ENCODE results near the gene STAG1.
"Not testable (repeated sequence)": the region's sequence is repeated elsewhere in the genome, so short reads cannot be mapped to it uniquely, and the experiment has no call there.

The STAG1 gene

DNA sequence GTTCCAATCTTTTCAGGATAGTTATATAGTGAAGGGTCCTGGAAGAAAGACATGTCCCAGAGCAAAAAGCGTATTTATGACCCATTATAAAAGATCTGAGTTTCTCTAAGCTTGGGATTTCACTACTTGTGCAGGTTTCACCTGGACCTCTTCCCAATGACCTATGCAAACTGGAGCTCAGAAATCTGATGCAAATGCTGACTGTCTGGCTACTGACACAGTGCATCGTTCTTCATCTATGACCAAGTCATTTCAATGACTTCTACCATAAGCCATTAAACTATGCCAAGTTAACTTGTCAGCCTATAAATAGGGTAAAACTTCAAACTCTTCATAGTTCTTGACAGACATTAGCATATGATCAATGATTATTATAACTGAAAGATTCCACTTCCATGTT, 11.1 kb downstream of the STAG1 start:
- DNase-seq, result no peak

DNA sequence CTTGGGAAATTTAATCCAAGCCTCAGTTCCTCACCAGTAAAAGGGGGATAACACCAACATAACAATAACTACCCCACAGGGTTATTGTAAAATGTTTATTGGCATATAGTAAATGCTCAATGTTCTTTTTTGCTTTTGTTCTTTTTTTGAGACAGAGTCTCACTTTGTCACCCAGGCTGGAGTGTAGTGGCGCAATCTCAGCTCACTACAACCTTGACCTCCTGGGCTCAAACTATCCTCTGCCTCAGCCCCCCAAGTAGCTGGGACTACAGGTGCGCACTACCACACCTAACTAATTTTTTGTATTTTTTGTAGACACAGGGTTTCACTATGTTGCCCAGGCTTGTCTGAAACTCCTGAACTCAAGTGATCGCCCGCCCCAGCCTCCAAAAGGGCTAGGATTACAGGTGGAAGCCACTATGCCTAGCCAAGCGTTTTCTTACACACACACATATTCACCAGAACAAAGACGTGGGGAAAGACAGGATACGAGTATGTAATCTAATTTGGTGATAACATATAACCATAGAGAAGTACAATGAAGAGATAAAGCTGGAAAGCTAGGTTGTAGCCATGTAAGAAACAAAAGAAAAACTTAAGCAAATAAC, 11.7 kb downstream of the STAG1 start:
- no peak for DNase-seq

DNA sequence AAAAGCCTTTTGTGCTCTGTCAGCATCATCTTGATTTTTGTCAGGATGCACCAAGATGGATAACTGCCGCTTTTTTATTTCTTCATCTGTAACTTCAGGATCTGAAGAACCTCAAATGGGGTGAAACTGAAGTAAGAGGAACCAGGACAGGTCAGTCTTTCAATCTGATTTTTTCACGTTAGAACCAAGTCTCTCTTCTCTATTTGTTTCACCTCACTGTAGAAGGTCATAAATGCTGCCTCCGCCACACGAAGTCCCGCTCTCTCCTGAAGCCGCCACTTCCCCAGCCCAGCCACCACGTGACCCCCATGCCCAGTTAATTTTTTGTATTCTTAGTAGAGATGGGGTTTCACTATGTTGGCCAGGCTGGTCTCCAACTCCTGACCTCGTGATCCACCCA, 15.2 kb downstream of the STAG1 start:
- DNase-seq, result not testable (repeated sequence)

DNA sequence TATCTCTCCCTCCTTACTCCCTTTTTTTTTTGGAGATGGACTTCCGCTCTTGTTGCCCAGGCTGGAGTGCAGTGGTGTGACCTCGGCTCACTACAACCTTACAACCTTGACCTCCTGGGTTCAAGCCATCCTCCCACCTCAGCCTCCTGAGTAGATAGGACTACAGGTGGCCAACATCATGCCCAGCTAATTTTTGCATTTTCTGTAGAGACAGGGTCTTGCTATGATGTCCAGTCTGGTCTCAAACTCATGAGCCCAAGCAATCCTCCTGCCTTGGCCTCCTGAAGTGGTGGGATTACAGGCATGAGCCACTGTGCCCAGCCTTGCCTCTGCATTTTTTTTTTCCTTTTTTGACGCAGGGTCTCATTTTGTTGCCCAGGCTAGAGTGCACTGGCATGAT, 17.1 kb downstream of the STAG1 start:
- DNase-seq, result no peak

DNA sequence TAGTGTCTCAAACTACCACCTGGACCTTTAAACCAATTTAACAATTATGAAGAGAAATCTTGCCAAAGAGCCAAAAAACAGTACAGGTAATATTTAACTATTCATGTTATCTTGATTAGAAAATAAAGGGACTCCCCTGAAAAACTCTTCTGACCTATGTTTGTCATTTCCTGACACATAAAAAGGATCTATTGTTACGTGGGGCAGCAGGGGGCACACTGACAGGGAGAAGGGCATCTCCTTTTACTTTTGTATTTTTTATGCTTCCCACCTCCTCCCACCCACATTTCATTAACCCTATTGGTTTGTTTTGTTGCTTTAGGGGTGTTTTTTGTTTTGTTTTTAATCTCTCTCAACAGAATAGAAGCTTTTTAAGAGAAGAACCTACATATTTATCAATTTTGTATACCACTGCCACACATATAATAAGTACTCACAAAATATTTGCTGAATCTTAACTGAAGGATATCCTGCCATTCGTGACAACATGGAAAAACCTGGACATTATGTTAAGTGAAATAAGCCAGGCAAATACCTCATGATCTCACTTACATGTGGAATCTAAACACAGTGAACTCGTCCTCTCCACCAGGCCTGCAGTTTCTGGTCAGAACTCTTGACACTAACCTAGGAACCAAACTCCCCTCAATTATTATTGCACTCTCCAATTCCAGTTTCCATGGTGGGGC, 17.7 kb downstream of the STAG1 start:
- DNase-seq, result peak in 1 of 2 experiments; percentile 37

DNA sequence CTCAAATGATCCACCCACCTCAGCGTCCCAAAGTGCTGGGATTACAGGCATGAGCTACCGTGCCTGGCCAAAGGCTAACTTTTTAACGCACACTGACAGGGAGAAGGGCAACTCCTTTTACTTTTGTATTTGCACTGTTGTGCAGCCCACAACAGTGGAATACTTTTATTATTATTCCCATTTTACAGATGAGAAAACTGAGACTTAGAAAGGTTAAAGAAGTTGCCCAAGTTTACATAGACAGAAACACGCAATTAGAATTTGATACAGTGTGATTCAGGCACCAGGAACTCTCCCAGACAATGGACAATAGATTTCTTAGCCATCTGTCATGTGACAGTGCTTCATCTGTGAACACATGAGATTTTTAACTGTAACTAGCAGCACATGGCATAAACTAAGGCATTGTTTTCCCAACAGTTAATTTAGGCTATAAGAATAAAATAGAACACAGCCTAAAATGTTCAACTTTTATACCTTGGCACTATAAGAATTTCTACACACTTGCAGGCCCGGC, 18.8 kb downstream of the STAG1 start:
- DNase-seq, result no peak

DNA sequence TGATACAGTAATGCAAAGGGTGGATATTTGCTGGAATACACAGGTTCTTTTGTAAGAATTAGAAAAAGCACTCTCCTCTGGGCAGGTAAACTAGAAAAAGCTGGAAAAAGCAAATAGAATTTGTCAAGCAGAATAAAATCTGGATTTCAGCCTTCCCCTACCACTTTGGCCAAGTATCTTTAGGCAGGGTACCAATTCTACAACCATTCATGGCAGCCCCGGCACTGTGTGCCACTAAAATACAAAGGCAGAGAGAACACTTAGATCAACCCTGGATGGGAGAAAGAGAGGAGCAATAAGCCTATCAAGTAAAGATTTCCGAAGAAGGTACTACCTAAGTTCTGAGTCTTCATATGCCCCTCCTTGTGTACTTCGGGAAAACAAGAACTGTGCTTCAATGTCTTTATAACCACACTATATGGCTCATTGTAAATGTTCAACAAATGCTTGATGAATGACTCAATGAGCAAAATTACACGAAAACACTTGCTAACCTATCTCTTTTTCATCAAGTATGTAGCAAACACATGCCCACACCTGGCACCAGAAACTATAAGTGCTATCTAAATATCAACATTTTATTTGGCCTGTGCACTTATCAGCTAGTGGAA, 20.8 kb downstream of the STAG1 start:
- DNase-seq, result no peak

DNA sequence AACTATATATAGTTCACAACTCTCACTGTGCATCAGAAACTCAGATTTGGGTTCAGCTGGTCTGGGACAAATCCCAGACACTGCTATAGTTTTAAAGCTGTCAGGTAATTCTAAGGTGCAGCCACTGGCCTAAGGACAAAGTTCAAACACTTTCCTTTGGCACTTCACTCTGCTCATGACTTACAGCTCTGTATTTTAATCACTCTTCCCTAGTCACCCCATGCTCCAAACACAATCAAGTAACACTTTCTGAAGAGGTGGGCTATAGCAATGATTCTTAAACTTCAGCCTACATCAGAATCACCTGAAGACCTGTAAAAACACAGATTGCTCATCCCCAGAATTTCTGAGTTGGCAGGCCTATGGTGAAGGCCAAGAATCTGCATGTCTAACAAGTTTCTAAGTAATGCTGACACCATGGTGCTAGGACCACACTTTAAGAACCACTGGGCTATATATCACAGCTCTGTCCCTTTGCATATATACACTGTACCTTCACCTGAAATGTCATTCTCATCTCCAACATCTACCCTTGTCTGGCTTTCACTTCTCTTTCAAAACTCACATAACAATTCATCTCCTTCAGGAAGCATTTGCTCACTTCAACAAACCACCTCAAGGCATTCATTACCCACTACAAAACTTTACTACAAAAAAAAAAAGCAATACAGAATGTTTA, 21.4 kb downstream of the STAG1 start:
- DNase-seq, result no peak

DNA sequence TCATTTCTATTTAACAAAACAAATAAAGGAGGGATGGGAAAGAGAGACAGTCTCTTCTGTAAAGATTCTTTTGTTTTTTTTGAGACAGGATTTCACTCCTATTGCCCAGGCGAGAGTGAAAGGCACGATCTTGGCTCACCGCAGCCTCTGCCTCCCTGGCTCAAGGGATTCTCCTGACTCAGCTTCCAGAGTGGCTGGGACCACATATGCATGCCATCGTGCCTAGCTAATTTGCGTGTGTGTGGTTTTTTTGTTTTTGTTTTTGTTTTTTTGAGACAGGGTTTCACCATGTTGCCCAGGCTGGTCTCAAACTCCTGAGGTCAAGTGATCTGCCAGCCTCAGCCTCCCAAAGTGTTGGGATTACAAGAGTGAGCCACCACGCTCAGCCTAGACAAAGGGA, 23.3 kb downstream of the STAG1 start:
- DNase-seq, result no peak

DNA sequence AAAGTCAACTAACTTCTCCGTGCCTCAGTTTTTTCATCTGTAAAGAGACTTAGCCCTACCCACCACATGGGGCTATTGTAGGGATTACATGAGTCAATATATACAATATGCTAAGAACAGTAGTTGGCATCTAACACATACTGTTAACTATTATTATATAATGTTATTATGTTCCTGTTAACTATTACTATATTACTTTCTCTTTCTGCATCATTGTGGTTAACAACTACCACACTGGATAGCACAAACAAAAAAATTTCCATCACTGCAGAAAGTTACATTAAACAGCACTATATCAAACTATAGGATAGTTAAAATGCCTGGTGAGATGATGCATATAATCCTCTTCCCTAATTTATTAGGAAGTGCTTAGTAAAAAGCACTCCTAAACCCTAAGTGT, 23.7 kb downstream of the STAG1 start:
- DNase-seq, result no peak

DNA sequence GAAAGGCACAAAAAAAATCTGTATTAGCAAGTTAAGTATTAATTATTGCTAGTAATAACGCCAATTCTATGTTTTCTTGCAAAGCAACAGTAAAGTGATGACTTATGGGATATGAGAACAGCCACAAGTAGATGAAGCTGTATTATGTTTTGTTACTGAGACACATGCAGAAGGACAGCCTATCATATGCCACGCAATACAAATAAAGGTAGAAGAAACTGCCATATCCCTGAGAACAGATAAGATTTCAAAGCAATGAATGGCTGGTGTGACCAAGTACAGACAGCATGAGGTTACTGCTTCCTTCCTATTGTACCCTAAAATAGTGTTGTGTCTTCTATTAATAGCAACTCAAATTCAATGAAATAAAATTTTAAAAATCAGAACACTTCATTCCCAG, 26.7 kb downstream of the STAG1 start:
- no peak for DNase-seq

DNA sequence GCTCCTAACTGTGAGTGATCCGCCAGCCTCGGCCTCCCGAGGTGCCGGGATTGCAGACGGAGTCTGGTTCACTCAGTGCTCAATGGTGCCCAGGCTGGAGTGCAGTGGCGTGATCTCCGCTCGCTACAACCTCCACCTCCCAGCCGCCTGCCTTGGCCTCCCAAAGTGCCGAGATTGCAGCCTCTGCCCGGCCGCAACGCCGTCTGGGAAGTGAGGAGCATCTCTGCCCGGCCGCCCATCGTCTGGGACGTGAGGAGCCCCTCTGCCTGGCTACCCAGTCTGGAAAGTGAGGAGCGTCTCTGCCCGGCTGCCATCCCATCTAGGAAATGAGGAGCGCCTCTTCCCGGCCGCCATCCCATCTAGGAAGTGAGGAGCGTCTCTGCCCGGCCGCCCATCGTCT, 29.3 kb downstream of the STAG1 start:
- DNase-seq, result not testable (repeated sequence)

DNA sequence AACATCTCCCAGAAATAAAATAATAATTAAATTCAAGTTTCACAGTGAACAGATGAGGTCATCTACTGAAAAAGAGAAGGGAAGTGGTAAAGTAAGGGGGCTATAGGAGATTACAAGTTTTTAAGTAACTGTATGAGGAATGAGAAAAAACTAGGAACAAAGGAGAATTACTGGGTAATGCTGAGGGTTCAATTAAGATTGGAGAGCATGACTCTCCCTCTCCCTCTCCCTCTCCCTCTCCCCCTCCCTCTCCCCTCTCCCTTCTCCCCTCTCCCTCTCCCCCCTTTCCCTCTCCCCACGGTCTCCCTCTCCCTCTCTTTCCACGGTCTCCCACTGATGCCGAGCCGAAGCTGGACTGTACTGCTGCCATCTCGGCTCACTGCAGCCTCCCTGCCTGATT, 29.8 kb downstream of the STAG1 start:
- DNase-seq, result not testable (repeated sequence)

DNA sequence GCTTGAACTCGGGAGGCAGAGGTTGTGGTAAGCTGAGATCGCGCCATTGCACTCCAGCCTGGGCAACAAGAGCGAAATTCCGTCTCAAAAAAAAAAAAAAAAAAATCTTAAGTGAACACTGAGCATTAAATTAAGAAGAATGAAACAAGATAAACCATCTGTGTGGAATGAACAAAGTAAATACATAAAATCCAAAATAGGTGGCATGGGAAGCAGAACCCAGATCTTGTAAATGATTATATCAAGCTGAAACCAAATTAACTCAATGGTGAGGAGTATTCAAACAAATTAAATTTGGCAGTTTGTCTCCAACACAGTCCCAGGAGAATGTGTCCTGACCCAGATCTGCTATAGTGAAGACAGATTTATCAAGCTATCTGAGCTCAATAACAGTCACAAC, 32.1 kb downstream of the STAG1 start:
- DNase-seq, result no peak

DNA sequence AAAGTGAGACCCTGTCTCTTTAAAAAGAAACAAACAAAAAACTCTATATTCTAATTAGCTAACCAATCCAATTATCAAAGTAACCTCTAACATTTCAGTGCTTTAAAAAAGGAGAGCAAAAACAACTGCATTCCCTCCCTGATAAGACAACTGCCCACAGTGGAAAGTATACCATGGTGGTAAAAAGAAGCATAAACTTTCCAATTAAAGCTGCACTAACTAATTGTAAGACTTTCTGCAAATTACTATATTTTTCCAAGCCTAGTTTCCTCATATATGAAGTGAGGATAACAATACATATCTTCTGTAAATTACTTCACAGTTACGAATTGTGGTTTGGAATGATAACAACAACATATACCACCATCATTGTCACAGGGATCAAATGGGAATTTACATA, 35.5 kb downstream of the STAG1 start:
- no peak for DNase-seq

DNA sequence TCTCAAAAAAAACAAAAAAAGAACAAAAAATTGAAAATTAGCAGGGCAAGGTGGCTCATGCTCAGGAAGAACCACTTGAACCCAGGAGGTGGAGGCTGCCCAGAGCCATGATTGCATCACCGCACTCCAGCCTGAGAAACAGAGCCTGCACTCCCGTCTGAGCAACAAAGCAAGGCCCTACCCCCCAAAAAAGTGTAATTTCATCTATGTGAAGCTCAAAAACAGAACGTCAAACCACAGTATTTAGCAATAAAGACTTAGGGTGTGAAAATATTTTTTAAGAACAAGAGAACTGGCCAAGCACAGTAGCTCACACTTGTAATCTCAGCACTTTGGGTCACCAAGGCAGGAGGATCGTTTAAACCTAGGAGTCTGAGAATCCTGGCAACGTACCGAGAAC, 38.2 kb downstream of the STAG1 start:
- DNase-seq, result no peak

DNA sequence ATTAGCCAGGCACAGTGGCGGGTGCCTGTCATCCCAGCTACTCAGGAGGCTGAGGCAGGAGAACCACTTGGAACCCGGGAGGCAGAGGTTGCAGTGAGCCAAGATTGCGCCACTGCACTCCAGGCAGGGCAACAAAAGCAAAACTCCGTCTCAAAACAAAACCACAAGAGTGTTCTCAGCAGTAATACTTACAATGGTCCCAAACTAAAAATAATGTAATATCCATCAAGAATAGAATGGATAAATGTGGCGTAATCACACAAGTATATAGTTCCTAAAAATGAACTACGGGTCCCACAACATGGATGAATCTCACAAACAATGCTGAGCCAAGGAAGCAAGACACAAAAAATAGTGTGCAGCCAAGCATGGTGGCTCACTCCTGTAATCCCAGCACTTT, 39.2 kb downstream of the STAG1 start:
- no peak for DNase-seq

DNA sequence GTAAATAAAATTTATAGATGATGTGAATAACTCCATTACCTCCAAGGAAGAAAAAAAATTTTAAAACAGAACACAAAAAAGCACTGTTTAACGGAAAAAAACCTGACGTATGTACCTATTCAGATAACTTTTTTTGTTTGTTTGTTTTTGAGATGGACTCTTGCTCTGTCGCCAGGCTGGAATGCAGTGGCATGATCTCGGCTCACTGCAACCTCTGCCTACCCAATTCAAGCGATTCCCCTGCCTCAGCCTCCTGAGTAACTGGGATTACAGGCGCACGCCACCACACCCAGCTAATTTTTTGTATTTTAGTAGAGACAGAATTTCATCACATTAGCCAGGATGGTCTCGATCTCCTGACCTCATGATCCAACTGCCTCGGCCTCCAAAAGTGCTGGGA, 40.3 kb downstream of the STAG1 start:
- not testable (repeated sequence) for DNase-seq

DNA sequence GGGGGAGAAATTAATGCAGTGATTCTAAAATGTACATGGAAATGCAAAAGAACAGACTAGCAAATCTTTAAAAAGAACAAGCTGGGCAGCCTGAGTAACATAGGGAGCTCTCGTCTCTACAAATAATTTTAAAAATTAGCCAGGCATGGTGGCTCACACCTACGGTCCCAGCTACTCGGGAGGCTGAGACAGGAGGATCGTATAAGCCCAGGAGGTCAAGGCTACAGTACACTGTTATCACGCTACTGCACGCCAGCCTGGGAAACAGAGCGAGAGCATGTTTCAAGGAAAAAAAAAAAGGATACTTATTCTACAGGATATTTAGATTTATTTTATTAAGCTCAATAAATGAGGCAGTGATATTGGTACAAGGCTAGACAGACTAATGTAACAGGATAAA, 40.9 kb downstream of the STAG1 start:
- no peak for DNase-seq

DNA sequence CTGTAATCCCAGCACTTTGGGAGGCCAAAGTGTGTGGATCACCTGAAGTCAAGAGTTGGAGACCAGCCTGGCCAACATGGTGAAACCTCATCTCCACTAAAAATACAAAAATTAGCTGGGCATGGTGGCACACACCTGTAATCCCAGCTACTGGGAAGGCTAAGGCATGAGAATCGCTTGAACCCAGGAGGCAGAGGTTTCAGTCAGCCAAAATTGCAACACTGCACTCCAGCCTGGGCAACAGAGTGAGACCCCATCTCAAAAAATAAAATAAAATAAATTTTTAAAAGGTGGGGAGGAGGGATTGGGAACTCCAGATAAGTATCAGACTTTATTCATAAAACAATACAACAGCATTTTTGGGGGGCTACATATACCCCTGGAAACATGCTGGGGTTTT, 42.4 kb downstream of the STAG1 start:
- DNase-seq, result not testable (repeated sequence)

DNA sequence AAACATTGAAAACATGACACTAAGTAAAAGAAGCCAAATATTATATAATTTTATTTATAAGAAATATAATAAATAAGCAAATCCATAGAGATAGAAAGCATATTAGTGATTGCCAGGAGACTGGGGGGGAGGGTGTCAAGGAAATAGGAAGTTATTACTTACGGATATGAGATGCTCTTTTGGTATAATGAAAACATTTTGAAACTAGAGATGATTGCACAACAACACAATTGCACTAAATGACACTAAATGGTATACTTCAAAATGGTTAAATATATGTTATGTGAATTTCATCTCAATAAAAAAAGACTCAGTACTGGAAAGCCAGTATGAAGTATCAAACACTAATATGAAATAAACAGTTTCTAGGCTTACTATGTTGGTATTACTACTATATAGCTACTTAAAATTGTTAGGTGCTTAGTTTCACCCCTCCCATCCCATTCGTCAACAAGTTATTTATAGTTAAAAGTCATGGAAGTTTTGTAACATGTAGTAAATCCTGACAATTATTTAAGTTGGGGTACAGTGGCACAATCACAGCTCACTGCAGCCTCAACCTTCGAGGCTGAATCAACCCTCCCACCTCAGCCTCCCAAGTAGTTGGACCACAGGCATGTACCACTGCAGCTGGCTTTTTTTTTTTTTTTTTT, 43.7 kb downstream of the STAG1 start:
- DNase-seq, result no peak

DNA sequence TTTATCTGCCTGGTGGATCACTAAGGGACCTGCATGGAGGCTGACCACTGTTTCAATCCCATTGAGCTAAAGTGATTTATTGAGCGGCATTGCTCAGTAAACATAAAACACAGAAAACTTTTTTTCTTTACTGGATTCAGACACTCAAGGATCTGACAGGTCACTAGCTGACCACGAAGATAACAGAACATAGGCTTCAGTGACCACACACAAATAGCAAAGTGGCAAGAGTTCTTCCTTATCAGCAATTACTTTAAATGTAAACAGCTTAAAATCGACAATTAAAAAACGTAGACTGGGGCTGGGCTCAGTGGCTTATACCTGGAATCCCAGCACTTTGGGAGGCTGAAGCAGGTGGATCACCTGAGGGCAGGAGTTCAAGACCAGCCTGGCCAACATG, 48.7 kb downstream of the STAG1 start:
- no peak for DNase-seq

DNA sequence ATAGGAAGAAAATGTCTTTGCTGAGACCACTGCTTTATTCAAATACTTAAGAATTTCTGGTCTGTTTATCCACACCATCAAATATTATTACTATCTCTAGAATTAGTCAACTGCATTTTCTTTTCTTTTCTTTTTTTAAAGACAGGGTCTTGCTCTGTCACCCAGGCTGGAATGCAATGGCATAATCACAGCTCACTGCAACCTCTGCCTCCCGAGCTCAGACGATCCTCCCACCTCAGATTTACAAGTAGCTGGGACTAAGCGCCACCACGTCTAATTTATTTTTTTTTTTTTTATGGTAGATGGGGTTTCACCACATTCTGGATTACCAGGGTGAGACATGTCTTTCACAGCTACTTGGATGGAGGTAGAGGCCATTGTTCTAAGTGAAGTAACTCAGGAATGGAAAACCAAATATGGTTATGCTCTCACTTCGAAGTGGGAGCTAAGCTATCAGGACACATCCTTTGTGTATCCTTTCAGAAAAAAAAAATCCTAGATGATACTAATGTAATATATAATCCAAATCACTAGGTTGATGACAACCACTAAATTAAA, 52.8 kb downstream of the STAG1 start:
- DNase-seq, result no peak

Data from SW 1271 (cell line).